Peyer's patch (tissue), 4 donors: ENCODE results near the gene PNMA6A.

Experiments used
- POLR2A ChIP-seq, 2 donors: fragments of 450-650 bp; IDR thresholded peaks; one replicate each; pipeline ENCODE4 v1.5.1; 2017; ENCODE audit warnings: antibody characterized with exemption in 2 of 2, mild to moderate bottlenecking in 2 of 2, moderate library complexity in 2 of 2
- TF ChIP-seq, protein P1 (sequence below), 6 experiments: fragments of 450-650 bp in 4 of 6; fragments of 200-600 bp in 2 of 6; sonication (generic) in 1 of 6; IDR thresholded peaks; one replicate each; pipeline ENCODE4 v1.5.1; 2017 to 2019; ENCODE audit warnings: antibody characterized with exemption in 6 of 6, mild to moderate bottlenecking in 3 of 6, moderate library complexity in 1 of 6

DNA sequence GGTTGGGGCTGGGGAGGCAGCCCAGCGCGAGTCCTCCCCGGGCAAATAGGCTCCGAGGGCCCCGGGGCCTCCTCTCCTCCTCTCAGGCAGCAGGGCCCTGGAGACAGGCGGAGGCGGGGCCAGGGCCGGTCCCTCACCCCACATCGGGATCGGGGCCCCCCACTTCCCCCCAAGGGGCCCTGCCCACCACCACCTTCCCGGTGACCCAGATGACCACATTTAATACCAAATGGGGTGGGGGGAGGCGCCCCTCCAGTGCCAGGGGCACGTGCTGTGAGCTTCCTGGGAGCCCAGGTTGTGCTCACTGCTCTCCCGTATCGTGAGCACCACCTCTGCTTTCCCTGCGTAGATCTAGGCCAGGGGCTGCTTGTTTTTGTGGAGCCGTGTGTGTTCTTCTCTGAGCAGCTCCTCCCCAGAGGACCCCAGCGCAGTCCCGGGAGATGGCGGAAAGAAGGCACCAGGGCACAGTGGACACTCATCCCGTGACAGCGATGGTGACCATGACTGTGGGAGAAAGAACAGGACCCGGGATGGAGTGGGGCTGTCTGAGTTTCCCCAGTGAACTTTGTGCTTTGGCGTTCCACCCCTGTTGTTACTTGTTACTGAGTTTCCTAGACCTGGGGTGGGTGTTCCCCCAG lies 2.1 kb downstream of the PNMA6A start:
- TF ChIP-seq, protein P1, sequence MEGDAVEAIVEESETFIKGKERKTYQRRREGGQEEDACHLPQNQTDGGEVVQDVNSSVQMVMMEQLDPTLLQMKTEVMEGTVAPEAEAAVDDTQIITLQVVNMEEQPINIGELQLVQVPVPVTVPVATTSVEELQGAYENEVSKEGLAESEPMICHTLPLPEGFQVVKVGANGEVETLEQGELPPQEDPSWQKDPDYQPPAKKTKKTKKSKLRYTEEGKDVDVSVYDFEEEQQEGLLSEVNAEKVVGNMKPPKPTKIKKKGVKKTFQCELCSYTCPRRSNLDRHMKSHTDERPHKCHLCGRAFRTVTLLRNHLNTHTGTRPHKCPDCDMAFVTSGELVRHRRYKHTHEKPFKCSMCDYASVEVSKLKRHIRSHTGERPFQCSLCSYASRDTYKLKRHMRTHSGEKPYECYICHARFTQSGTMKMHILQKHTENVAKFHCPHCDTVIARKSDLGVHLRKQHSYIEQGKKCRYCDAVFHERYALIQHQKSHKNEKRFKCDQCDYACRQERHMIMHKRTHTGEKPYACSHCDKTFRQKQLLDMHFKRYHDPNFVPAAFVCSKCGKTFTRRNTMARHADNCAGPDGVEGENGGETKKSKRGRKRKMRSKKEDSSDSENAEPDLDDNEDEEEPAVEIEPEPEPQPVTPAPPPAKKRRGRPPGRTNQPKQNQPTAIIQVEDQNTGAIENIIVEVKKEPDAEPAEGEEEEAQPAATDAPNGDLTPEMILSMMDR (IDR thresholded peaks at IDR 0.05), result no peak
- TF ChIP-seq POLR2A (IDR thresholded peaks at IDR 0.05), result no peak
